Measurements from ENCODE around the gene COPG1.

COPG1 gene

GRCh38 chr3:129320825-129321487 is 71.5 kb downstream of the COPG1 start:
- no peak overlapping the region for H3K9ac ChIP-seq (ENCODE audit: low read length)
- no peaks in the 10 kb centered on the region for H3K36me3 ChIP-seq (ENCODE audit: control insufficient read depth, insufficient read depth, low read length)
- no peak overlapping the region for H3K4me3 ChIP-seq (ENCODE audit: low read length)
- no peaks in the 10 kb centered on the region for H3K27me3 ChIP-seq (ENCODE audit: control insufficient read depth, insufficient read depth, low read length)
- no peaks in the 10 kb centered on the region for H3K9me3 ChIP-seq (ENCODE audit: control insufficient read depth, low read length)
- H3K4me1 ChIP-seq (ENCODE audit: control insufficient read depth, insufficient read depth, low read length): peaks cover 6% of the 10 kb centered on the region

- no peak overlapping the region for H3K9ac ChIP-seq (ENCODE audit: low read length)
- no peaks in the 10 kb centered on the region for H3K36me3 ChIP-seq (ENCODE audit: control insufficient read depth, insufficient read depth, low read length)
- H3K4me1 ChIP-seq (ENCODE audit: control insufficient read depth, insufficient read depth, low read length): peaks cover 6% of the 10 kb centered on the region
- H3K27me3 ChIP-seq (ENCODE audit: control insufficient read depth, insufficient read depth, low read length): no peaks in the 10 kb centered on the region
- no peak overlapping the region for H3K4me3 ChIP-seq (ENCODE audit: low read length)
- H3K9me3 ChIP-seq (ENCODE audit: control insufficient read depth, low read length): no peaks in the 10 kb centered on the region
Observed at GRCh38 chr3:129321887-129322286, 72.5 kb downstream of the COPG1 start.

- Histone ChIP-seq H3K36me3 (ENCODE audit: control insufficient read depth, insufficient read depth, low read length) (no peaks in the 10 kb centered on the region), H3K4me1 (ENCODE audit: control insufficient read depth, insufficient read depth, low read length) (no peaks in the 10 kb centered on the region), H3K4me3 (ENCODE audit: low read length) (no peak overlapping the region), H3K27me3 (ENCODE audit: control insufficient read depth, insufficient read depth, low read length) (no peaks in the 10 kb centered on the region), H3K9ac (ENCODE audit: low read length) (no peak overlapping the region), H3K9me3 (ENCODE audit: control insufficient read depth, low read length) (no peaks in the 10 kb centered on the region)
Observed at GRCh38 chr3:129323651-129324294, 74.4 kb downstream of the COPG1 start.

GRCh38 chr3:129324855-129325254 is 75.4 kb downstream of the COPG1 start:
- H3K9ac ChIP-seq (ENCODE audit: low read length): no peak overlapping the region
- H3K9me3 ChIP-seq (ENCODE audit: control insufficient read depth, low read length): no peaks in the 10 kb centered on the region
- no peaks in the 10 kb centered on the region for H3K4me1 ChIP-seq (ENCODE audit: control insufficient read depth, insufficient read depth, low read length)
- no peaks in the 10 kb centered on the region for H3K27me3 ChIP-seq (ENCODE audit: control insufficient read depth, insufficient read depth, low read length)
- H3K4me3 ChIP-seq (ENCODE audit: low read length): no peak overlapping the region
- H3K36me3 ChIP-seq (ENCODE audit: control insufficient read depth, insufficient read depth, low read length): no peaks in the 10 kb centered on the region

- H3K9me3 ChIP-seq (ENCODE audit: control insufficient read depth, low read length): no peaks in the 10 kb centered on the region
Observed at GRCh38 chr3:129325383-129325782, 76.0 kb downstream of the COPG1 start.

GRCh38 chr3:129326138-129326537 is 76.7 kb downstream of the COPG1 start:
- Histone ChIP-seq H3K9me3 (ENCODE audit: control insufficient read depth, low read length) (no peaks in the 10 kb centered on the region), H3K4me1 (ENCODE audit: control insufficient read depth, insufficient read depth, low read length) (no peaks in the 10 kb centered on the region), H3K27me3 (ENCODE audit: control insufficient read depth, insufficient read depth, low read length) (no peaks in the 10 kb centered on the region), H3K9ac (ENCODE audit: low read length) (no peak overlapping the region), H3K36me3 (ENCODE audit: control insufficient read depth, insufficient read depth, low read length) (no peaks in the 10 kb centered on the region), H3K4me3 (ENCODE audit: low read length) (no peak overlapping the region)

More at GRCh38 chr3:129325383-129325782, 76.0 kb downstream of the COPG1 start:
- no peak overlapping the region for H3K9ac ChIP-seq (ENCODE audit: low read length)
- H3K4me3 ChIP-seq (ENCODE audit: low read length): no peak overlapping the region
- no peaks in the 10 kb centered on the region for H3K4me1 ChIP-seq (ENCODE audit: control insufficient read depth, insufficient read depth, low read length)
- no peaks in the 10 kb centered on the region for H3K36me3 ChIP-seq (ENCODE audit: control insufficient read depth, insufficient read depth, low read length)
- no peaks in the 10 kb centered on the region for H3K27me3 ChIP-seq (ENCODE audit: control insufficient read depth, insufficient read depth, low read length)

GRCh38 chr3:129326595-129326994 is 77.2 kb downstream of the COPG1 start:
- no peak overlapping the region for H3K4me3 ChIP-seq (ENCODE audit: low read length)
- no peaks in the 10 kb centered on the region for H3K4me1 ChIP-seq (ENCODE audit: control insufficient read depth, insufficient read depth, low read length)
- no peaks in the 10 kb centered on the region for H3K27me3 ChIP-seq (ENCODE audit: control insufficient read depth, insufficient read depth, low read length)
- H3K9me3 ChIP-seq (ENCODE audit: control insufficient read depth, low read length): no peaks in the 10 kb centered on the region
- no peaks in the 10 kb centered on the region for H3K36me3 ChIP-seq (ENCODE audit: control insufficient read depth, insufficient read depth, low read length)
- H3K9ac ChIP-seq (ENCODE audit: low read length): no peak overlapping the region

All from mucosa of stomach (tissue), 1 donor.